Ovary (tissue), 9 donors: ENCODE results near the gene RNF182. TPM values are rescaled to one million over a fixed set of nuclear protein-coding genes. Genes with fewer than 3 reads are reported as not detected.

Experiments used
- DNase-seq, 5 donors: peaks; one replicate each; pipeline ENCODE4 v3.0.0-alpha.2; 2019 to 2020
- H3K27ac ChIP-seq, 2 donors: fragments of 200-600 bp; one replicate each; pipeline versions ENCODE4 v1.5.1 to v1.8.0; 2019 to 2022
- H3K27me3 ChIP-seq: fragments of 200-600 bp; one replicate; pipeline ENCODE4 v1.8.0; 2022
- H3K36me3 ChIP-seq: fragments of 200-600 bp; sonication (generic); one replicate; pipeline ENCODE4 v1.5.1; 2019
- H3K4me1 ChIP-seq: one replicate; pipeline ENCODE4 v1.8.1; 2013; ENCODE audit warnings: mild to moderate bottlenecking, moderate library complexity; ENCODE audit not compliant: insufficient read depth
- H3K4me3 ChIP-seq: fragments of 200-600 bp; sonication (generic); one replicate; pipeline ENCODE4 v1.5.1; 2017
- H3K9me3 ChIP-seq, 2 donors: fragments of 200-600 bp in 1 of 2; sonication (generic) in 1 of 2; one replicate each; pipeline versions ENCODE4 v1.5.1 to v1.8.1; 2013 to 2019; ENCODE audit warnings: mild to moderate bottlenecking in 1 of 2, moderate library complexity in 1 of 2
- EP300 ChIP-seq: sonication (generic); formaldehyde crosslinking; IDR thresholded peaks from one replicate; pipeline ENCODE4 v1.6.1; 2017; ENCODE audit warnings: antibody characterized with exemption
- POLR2A ChIP-seq: fragments of 450-650 bp; IDR thresholded peaks from one replicate; pipeline ENCODE4 v1.6.1; 2017; ENCODE audit warnings: antibody characterized with exemption, mild to moderate bottlenecking, moderate library complexity
- WGBS, 3 donors: extraction: QIAGEN DNeasy Blood & Tissue Kit in 1 of 3; methylation state at CpG; one replicate each; pipeline versions ENCODE4 v1.1.5 to v1.1.7; 2013 to 2017; 5-methylcytosine and 5-hydroxymethylcytosine counted together
- intact Hi-C, 4 donors: fragments of 100-400 bp; cut with DNase I; formaldehyde crosslinking; loops; one replicate each; pipeline versions ENCODE4 v1.11.0 to v1.15.1; 2022 to 2023
- polyA plus RNA-seq, 2 donors: library from polyadenylated mRNA; stranded (reverse); fragments of 200-250 nt in 1 of 2; fragments of 350-450 nt in 1 of 2; fragmentation: Illumina TruSeq in 1 of 2; extraction: RNeasy Lipid Tissue Mini Kit (QIAGEN cat#74804) in 1 of 2; gene quantifications; one replicate each; pipeline ENCODE4 v1.2.3, GENCODE V29; 2013 to 2014
- total RNA-seq, 7 donors: library from RNA; depleted of rRNA in 2 of 7; stranded (reverse); fragments of >200 nt in 2 of 7; fragmentation: NEBNext Ultra II Directional in 3 of 7; extraction: Animal tissue kit (Norgen Biotek cat#: 25700) in 3 of 7; gene quantifications; one replicate each; pipeline versions ENCODE4 v1.1.0 to v1.2.4, GENCODE V29; 2016 to 2023
- TF ChIP-seq, protein P1 (sequence below), 3 donors: fragments of 450-650 bp in 2 of 3; fragments of 200-600 bp in 1 of 3; IDR thresholded peaks; one replicate each; pipeline versions ENCODE4 v1.5.1 to v1.8.0; 2016 to 2022; ENCODE audit warnings: antibody characterized with exemption in 3 of 3, mild to moderate bottlenecking in 1 of 3
- donor health status: DM: no; HTN: no; CAD: no; lungs with moderate emphysema.
- donor health status: DM: no; HTN: no; CAD: no.
- donor health status: Bipolar disorder and iron deficiency.
- donor health status: DM: yes; HTN: yes; CAD: no.
- donor health status: DM: no; HTN: no; CAD: no.
- donor health status: DM: yes; HTN: yes; CAD: no.

RNF182 gene
- total and polyA plus RNA-seq, 9 donors, result 0.42 to 3.9 (median 0.93) TPM; not detected in 1

- Histone ChIP-seq H3K4me1 (no peaks in the 10 kb centered on the region), H3K27ac (no peak overlapping the region), H3K36me3 (no peaks in the 10 kb centered on the region), H3K27me3 (no peaks in the 10 kb centered on the region), H3K4me3 (no peak overlapping the region), H3K9me3 (no peaks in the 10 kb centered on the region)
- TF ChIP-seq POLR2A (no peak), EP300 (no peak)
- TF ChIP-seq, protein P1, sequence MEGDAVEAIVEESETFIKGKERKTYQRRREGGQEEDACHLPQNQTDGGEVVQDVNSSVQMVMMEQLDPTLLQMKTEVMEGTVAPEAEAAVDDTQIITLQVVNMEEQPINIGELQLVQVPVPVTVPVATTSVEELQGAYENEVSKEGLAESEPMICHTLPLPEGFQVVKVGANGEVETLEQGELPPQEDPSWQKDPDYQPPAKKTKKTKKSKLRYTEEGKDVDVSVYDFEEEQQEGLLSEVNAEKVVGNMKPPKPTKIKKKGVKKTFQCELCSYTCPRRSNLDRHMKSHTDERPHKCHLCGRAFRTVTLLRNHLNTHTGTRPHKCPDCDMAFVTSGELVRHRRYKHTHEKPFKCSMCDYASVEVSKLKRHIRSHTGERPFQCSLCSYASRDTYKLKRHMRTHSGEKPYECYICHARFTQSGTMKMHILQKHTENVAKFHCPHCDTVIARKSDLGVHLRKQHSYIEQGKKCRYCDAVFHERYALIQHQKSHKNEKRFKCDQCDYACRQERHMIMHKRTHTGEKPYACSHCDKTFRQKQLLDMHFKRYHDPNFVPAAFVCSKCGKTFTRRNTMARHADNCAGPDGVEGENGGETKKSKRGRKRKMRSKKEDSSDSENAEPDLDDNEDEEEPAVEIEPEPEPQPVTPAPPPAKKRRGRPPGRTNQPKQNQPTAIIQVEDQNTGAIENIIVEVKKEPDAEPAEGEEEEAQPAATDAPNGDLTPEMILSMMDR (IDR thresholded peaks at IDR 0.05), result no peak
- DNase-seq, result no peak
- intact Hi-C loops, result no loop called here
These were observed 17.1 kb downstream of the RNF182 start for GRCh38 chr6:13941902-13942301.

DNA sequence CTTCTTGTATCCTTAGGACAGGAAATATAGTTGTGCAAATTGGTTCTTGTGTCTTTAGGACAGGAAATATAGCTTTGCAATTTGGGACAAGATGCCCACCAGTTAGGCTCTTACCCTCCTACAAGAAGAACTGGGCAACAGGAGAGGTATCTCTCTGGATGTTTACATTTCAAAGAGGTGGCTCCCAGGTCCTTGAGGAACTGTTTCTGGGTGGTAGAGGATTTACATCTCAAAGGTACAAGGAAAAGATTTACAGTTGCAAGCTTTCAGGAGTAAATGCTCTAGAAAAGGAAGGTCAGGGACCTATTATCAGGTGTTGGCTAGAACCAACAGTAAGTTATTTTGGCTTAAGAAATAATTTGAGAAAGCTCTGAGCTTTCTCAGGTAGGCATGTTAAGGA lies 19.2 kb downstream of the RNF182 start:
- Histone ChIP-seq H3K4me3 (no peak overlapping the region), H3K27me3 (no peaks in the 10 kb centered on the region), H3K27ac (no peak overlapping the region), H3K36me3 (no peaks in the 10 kb centered on the region), H3K9me3 (no peaks in the 10 kb centered on the region), H3K4me1 (no peaks in the 10 kb centered on the region)
- no peak for DNase-seq
- TF ChIP-seq, protein P1 (IDR thresholded peaks at IDR 0.05), result no peak
- TF ChIP-seq POLR2A (no peak), EP300 (no peak)
- intact Hi-C loops, result no loop called here

DNA sequence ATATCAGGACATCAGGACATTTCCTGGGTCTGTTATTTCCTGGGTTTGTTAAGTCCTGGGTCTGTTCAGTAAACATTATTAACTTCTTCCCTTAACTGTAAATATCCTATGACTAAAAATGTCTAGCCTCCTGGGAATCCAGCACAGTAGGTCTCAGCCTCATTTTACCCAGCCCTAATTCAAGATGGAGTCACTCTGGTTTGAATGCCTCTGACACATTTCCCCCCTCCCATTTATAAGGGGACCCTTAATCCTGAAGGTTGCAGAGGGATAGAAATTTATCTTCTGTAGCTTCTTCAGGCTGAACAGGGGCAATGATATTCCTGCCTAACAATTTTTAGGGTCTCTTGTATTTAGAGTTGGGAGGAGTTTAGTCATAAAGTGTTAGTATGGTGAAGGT lies 21.8 kb downstream of the RNF182 start:
- no peaks in the 10 kb centered on the region for H3K4me1 ChIP-seq
- no peaks in the 10 kb centered on the region for H3K9me3 ChIP-seq
- H3K27ac ChIP-seq, result no peak overlapping the region
- H3K36me3 ChIP-seq, result no peaks in the 10 kb centered on the region
- intact Hi-C loops, result no loop called here
- no peaks in the 10 kb centered on the region for H3K27me3 ChIP-seq
- no peak for TF ChIP-seq POLR2A
- H3K4me3 ChIP-seq, result no peak overlapping the region
- no peak for DNase-seq

DNA sequence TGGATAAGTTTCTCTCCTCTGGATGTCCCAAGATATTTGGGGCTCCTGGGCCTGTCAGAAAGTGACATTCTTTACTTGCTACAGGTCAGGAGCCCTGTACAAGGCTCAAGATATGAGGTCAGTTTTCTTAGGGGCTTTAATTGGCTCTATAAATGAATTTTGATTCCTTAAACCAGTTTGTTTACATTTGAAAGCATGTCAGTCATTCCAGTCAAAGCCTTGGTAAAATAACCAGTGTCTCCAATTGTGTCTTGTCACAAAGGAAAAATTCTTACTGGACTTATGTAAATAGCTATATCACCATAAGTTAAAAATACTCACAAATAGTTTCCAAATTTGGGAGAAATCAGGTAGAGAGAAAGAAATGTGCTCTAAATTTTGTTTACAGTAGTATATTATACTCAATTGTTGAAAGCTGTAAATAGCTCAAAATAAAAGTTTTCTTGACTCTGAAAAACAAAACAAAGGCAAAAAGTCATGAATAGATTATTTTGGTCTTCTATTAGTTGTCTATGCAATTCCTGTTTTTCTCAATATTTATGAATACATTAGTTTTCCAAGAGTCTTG lies 22.9 kb downstream of the RNF182 start:
- no peak overlapping the region for H3K4me3 ChIP-seq
- intact Hi-C loops, result no loop called here
- no peaks in the 10 kb centered on the region for H3K4me1 ChIP-seq
- TF ChIP-seq EP300 (no peak), POLR2A (no peak)
- TF ChIP-seq, protein P1 (IDR thresholded peaks at IDR 0.05), result no peak
- H3K36me3 ChIP-seq, result no peaks in the 10 kb centered on the region
- no peaks in the 10 kb centered on the region for H3K27me3 ChIP-seq
- H3K27ac ChIP-seq, result no peak overlapping the region
- H3K9me3 ChIP-seq, result no peaks in the 10 kb centered on the region
- DNase-seq, result no peak

DNA sequence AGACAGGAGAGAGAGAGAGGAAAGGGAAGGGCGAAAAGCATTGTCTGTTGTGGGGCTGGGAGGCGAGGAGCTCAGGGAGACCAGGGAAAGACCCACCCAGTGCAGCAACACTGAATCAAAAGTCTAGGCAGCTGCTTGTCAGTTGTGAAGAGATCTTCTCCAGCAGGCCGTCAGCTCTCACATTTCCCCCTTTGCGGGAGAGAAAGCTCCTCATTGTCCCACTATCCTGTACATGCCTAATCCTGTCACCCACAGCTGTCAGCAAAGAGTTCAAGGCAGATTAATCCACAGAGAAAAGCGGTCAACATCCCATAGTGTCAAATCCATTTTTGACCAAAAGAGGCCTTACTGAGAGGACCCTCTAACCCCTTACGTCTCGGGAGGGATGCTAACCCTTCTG lies 27.3 kb downstream of the RNF182 start:
- intact Hi-C loops, result no loop called here
- Histone ChIP-seq H3K27me3 (no peaks in the 10 kb centered on the region), H3K27ac (no peak overlapping the region), H3K36me3 (no peaks in the 10 kb centered on the region), H3K9me3 (no peaks in the 10 kb centered on the region), H3K4me3 (no peak overlapping the region), H3K4me1 (no peaks in the 10 kb centered on the region)
- TF ChIP-seq EP300 (no peak), POLR2A (no peak)
- TF ChIP-seq, protein P1 (IDR thresholded peaks at IDR 0.05), result no peak
- WGBS, 3 donors, result 86 to 90% (median 87%) methylated on average over 7 of the region's 7 CpGs
- no peak for DNase-seq
